ENCODE data around the gene NKX6-2. TPM values are rescaled to one million over a fixed set of nuclear protein-coding genes. Genes with fewer than 3 reads are reported as not detected.

The NKX6-2 gene
- total RNA-seq, 2 donors from 2014 or later = 5.0 TPM; not detected in 1

DNA sequence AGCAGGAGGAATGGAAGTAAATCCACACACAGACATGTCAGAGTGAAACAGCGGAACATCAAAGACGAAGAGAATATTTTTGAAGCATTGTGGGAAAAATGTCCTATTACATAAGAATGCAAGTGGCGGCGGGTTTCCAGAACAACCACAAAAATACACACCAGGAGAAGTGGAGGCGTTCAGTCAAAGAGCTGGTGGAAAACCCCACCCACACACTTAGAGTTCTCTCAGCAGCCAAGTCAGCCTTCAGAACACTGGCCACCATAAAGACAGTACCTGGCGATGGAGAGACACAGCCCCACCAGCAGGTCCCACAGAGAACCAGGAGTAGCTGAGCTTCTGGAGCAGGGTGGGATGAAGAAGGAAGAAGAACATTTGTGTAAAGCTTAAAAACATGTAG, 23.7 kb downstream of the NKX6-2 start:
- peaks cover 0 to 4% of the 10 kb centered on the region in 2 donors for H3K36me3 ChIP-seq
- H3K4me1 ChIP-seq (replicated peaks) = no peaks in the 10 kb centered on the region
- H3K27ac ChIP-seq = no peak overlapping the region
- no peaks in the 10 kb centered on the region for H3K9me3 ChIP-seq
- 92% methylated on average over 6 of the region's 6 CpGs for WGBS
- no peaks in the 10 kb centered on the region for H3K27me3 ChIP-seq (replicated peaks; ENCODE audit: insufficient read depth)
- DNase-seq (ENCODE audit: low spot score) = no peak
- H3K4me3 ChIP-seq = no peak overlapping the region
- TF ChIP-seq POLR2A (IDR thresholded peaks at IDR 0.05) (no peak), POLR2AphosphoS5 (IDR thresholded peaks at IDR 0.05) (no peak)
- TF ChIP-seq, protein P1, sequence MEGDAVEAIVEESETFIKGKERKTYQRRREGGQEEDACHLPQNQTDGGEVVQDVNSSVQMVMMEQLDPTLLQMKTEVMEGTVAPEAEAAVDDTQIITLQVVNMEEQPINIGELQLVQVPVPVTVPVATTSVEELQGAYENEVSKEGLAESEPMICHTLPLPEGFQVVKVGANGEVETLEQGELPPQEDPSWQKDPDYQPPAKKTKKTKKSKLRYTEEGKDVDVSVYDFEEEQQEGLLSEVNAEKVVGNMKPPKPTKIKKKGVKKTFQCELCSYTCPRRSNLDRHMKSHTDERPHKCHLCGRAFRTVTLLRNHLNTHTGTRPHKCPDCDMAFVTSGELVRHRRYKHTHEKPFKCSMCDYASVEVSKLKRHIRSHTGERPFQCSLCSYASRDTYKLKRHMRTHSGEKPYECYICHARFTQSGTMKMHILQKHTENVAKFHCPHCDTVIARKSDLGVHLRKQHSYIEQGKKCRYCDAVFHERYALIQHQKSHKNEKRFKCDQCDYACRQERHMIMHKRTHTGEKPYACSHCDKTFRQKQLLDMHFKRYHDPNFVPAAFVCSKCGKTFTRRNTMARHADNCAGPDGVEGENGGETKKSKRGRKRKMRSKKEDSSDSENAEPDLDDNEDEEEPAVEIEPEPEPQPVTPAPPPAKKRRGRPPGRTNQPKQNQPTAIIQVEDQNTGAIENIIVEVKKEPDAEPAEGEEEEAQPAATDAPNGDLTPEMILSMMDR (IDR thresholded peaks at IDR 0.05) = no peak
- intact Hi-C loops (cut with DNase I) = no loop called here

- no peak for DNase-seq (ENCODE audit: low spot score)
- H3K9me3 ChIP-seq = no peaks in the 10 kb centered on the region
- no peak overlapping the region for H3K27ac ChIP-seq
- 94% methylated on average over 11 of the region's 11 CpGs for WGBS
- no peak overlapping the region for H3K4me3 ChIP-seq
- intact Hi-C loops (cut with DNase I) = no loop called here
- peaks cover 0 to 4% of the 10 kb centered on the region in 2 donors for H3K36me3 ChIP-seq
- H3K4me1 ChIP-seq (replicated peaks) = no peaks in the 10 kb centered on the region
- TF ChIP-seq, protein P1 (IDR thresholded peaks at IDR 0.05) = no peak
- TF ChIP-seq POLR2AphosphoS5 (IDR thresholded peaks at IDR 0.05) (no peak), POLR2A (IDR thresholded peaks at IDR 0.05) (no peak)
- H3K27me3 ChIP-seq (replicated peaks; ENCODE audit: insufficient read depth) = no peaks in the 10 kb centered on the region
These were observed 24.4 kb downstream of the NKX6-2 start for GRCh38 chr10:132761395-132762060.

GRCh38 chr10:132758865-132759264, 27.1 kb downstream of the NKX6-2 start:
- 89% methylated on average over 14 of the region's 14 CpGs for WGBS
- Histone ChIP-seq H3K27ac (no peak overlapping the region), H3K27me3 (replicated peaks; ENCODE audit: insufficient read depth) (no peaks in the 10 kb centered on the region), H3K4me1 (replicated peaks) (no peaks in the 10 kb centered on the region), H3K9me3 (no peaks in the 10 kb centered on the region), H3K36me3 (peaks cover 0 to 8% of the 10 kb centered on the region in 2 donors), H3K4me3 (no peak overlapping the region)
- TF ChIP-seq, protein P1 (IDR thresholded peaks at IDR 0.05) = no peak
- TF ChIP-seq POLR2AphosphoS5 (IDR thresholded peaks at IDR 0.05) (no peak), POLR2A (IDR thresholded peaks at IDR 0.05) (no peak)
- DNase-seq (ENCODE audit: low spot score) = no peak
- intact Hi-C loops (cut with DNase I) = no loop called here

GRCh38 chr10:132757171-132757570, 28.8 kb downstream of the NKX6-2 start:
- no peaks in the 10 kb centered on the region for H3K9me3 ChIP-seq
- no peak overlapping the region for H3K27ac ChIP-seq
- WGBS = 98% methylated on average over 27 of the region's 27 CpGs
- intact Hi-C loops (cut with DNase I) = no loop called here
- no peak for DNase-seq (ENCODE audit: low spot score)
- H3K4me1 ChIP-seq (replicated peaks) = no peaks in the 10 kb centered on the region
- no peaks in the 10 kb centered on the region for H3K27me3 ChIP-seq (replicated peaks; ENCODE audit: insufficient read depth)
- H3K36me3 ChIP-seq = peaks cover 0 to 9% of the 10 kb centered on the region in 2 donors
- no peak overlapping the region for H3K4me3 ChIP-seq
- TF ChIP-seq POLR2A (IDR thresholded peaks at IDR 0.05) (no peak), POLR2AphosphoS5 (IDR thresholded peaks at IDR 0.05) (no peak)
- TF ChIP-seq, protein P1 (IDR thresholded peaks at IDR 0.05) = no peak

GRCh38 chr10:132756591-132756990, 29.4 kb downstream of the NKX6-2 start:
- Histone ChIP-seq H3K9me3 (no peaks in the 10 kb centered on the region), H3K4me3 (no peak overlapping the region), H3K36me3 (peaks cover 0 to 9% of the 10 kb centered on the region in 2 donors), H3K27me3 (replicated peaks; ENCODE audit: insufficient read depth) (no peaks in the 10 kb centered on the region), H3K4me1 (replicated peaks) (no peaks in the 10 kb centered on the region), H3K27ac (no peak overlapping the region)
- DNase-seq (ENCODE audit: low spot score) = no peak
- WGBS = 95% methylated on average over 14 of the region's 14 CpGs
- intact Hi-C loops (cut with DNase I) = no loop called here
- TF ChIP-seq, protein P1 (IDR thresholded peaks at IDR 0.05) = no peak
- no peak for TF ChIP-seq POLR2AphosphoS5 (IDR thresholded peaks at IDR 0.05)
- no peak for TF ChIP-seq POLR2A (IDR thresholded peaks at IDR 0.05)
